A549 treated with CpdA at 1 μM for 4 hours (cell line): ENCODE measurements around the gene RPL7L1. TPM values are rescaled to one million over a fixed set of nuclear protein-coding genes. Genes with fewer than 3 reads are reported as not detected.

Source experiments
- total RNA-seq: library from RNA; stranded (reverse); fragments of 200-300 nt; extraction: Qiagen RNA extraction; gene quantifications from 5 replicates; pipeline ENCODE4 v1.2.3, GENCODE V29; 2022; ENCODE audit warnings: low read depth

RPL7L1 gene
- total RNA-seq: 67.3 to 112 TPM (median 71.4 TPM) in 5 replicates

DNA sequence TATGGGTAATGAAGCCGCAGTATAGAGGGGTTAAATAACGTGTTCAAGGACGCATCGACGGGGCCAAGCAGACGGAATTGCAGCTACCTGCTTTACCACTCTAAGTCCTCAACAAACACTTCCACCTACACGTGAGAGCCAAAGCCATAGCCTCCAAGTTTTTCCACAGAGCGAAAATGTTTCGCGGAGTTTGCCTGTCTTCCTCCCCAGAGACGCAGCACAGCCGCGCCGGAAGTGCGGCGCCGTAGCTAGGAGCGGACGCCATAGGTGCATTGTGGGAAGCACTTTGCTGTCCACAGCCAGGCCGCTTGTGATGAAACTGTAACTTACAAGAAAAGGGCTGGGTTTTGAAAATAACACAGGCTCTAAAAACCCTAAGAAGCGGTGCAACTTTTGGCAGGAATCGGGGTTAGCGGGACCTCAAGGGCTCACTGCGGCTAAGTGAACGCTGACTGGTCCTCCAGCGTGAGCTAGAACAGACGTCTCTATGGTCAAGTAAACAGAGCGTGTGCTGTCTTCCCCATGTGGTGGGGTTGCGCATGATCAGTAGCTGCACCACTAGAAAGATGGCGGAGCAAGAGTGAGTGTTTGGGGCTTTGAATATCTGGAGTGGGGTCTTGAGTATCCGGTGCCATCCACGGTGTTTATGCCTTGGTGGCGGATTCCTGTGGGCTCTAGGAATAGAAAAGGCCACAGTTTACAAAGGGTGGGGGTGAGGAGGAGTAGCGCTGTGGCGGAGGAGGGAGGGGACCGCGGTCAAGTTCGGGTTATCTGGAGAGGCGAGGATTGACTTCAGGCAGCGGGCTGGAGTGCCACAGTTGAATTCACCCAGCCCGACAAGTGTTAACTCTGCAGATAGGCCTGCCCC lies at the start of gene RPL7L1:
Gene RPL7L1, plus strand, starts transcription at position 245 of the 868 bp plus-strand sequence. Its CDS starts 295 bp downstream, at position 540.

DNA sequence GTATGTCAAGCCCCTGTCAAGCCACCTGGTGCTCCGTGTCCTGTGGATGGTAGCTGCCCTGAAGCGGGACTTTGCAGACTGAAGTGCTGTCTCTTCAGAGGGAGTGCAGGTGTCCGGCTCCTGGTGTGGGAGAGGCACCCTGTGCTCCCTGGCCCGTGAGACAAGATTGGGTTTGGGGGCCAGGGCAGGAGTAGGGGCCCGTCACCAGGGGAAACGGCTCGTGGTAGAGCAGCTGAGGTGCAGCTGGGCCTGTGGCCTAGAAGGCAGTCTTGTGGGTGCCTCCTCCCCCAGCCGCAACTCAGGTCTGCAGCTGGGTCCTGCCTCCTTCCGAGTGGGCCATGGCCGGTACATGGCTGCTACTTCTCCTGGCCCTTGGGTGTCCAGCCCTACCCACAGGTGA lies 36.3 kb downstream of the RPL7L1 start, which contains the start of gene PTCRA:
Gene PTCRA, plus strand, starts transcription at position 322 of the 400 bp plus-strand sequence. Its CDS starts 17 bp downstream, at position 339.

DNA sequence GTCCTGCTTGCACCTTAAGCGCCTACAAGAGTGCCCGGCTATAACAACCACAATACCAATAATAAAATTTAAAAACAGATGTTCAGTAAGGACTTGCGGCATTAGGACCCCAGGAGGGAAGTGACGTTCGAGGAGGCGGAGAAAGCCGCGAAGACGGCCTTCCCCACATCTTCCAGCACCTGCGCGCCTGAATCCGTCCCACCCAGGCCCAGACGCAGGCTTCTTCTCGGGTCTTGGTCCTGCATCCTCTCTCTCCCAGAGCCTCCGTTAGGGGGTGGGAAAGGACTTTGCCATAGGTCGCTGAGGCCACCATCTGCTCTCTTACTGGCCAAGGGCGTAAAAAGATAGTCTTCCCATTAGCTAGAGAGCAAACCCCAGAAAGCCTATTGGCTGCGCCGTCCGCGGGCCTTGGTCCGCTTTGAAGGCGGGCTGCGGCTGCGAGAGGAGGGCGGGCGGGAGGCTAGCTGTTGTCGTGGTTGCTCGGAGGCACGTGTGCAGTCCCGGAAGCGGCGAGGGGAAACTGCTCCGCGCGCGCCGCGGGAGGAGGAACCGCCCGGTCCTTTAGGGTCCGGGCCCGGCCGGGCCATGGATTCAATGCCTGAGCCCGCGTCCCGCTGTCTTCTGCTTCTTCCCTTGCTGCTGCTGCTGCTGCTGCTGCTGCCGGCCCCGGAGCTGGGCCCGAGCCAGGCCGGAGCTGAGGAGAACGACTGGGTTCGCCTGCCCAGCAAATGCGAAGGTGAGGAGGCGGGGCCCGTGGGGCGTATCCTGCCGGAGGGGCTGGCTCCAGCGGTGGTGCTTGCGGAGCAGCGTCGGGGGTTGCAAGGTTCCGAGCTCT lies 49.8 kb downstream of the RPL7L1 start, which contains the start of gene CNPY3:
Gene CNPY3, plus strand, starts transcription at position 495 of the 835 bp plus-strand sequence. Its CDS starts 91 bp downstream, at position 586.

Other genes with a start within 250 kb of the RPL7L1 start
- not detected in 5 replicates for gene PRPH2, start 157.0 kb upstream of the RPL7L1 start, total RNA-seq
- 15.7 to 16.7 TPM (median 16.5 TPM) in 5 replicates for gene TBCC, start 133.5 kb upstream of the RPL7L1 start, total RNA-seq
- gene BICRAL, start 97.6 kb upstream of the RPL7L1 start, total RNA-seq: 3.0 to 3.6 TPM (median 3.5 TPM) in 5 replicates
- not detected in 5 replicates for gene PTCRA, start 36.4 kb downstream of the RPL7L1 start, total RNA-seq
- 34.5 to 48.5 TPM (median 46.9 TPM) in 5 replicates for gene CNPY3, start 49.9 kb downstream of the RPL7L1 start, total RNA-seq
- gene GNMT, start 81.1 kb downstream of the RPL7L1 start, total RNA-seq: 0.09 to 0.20 TPM in 2 of 5 replicates, not detected in the others
- 4.9 to 10.1 TPM (median 9.7 TPM) in 5 replicates for gene PEX6, start 99.6 kb downstream of the RPL7L1 start, total RNA-seq
- gene PPP2R5D, start 105.0 kb downstream of the RPL7L1 start, total RNA-seq: 26.7 to 30.0 TPM (median 28.5 TPM) in 5 replicates
- 90.7 to 104 TPM (median 95.9 TPM) in 5 replicates for gene MEA1, start 134.3 kb downstream of the RPL7L1 start, total RNA-seq
- gene KLHDC3, start 134.6 kb downstream of the RPL7L1 start, total RNA-seq: 25.6 to 34.3 TPM (median 29.9 TPM) in 5 replicates
- 65.0 to 76.1 TPM (median 71.7 TPM) in 5 replicates for gene RRP36, start 142.0 kb downstream of the RPL7L1 start, total RNA-seq
- 6.1 to 8.5 TPM (median 7.2 TPM) in 5 replicates for gene CUL7, start 174.2 kb downstream of the RPL7L1 start, total RNA-seq
- 53.6 to 63.0 TPM (median 58.7 TPM) in 5 replicates for gene MRPL2, start 179.8 kb downstream of the RPL7L1 start, total RNA-seq
- 6.1 to 8.2 TPM (median 7.0 TPM) in 5 replicates for gene KLC4, start 180.0 kb downstream of the RPL7L1 start, total RNA-seq
- gene PTK7, start 196.7 kb downstream of the RPL7L1 start, total RNA-seq: 4.7 to 5.3 TPM (median 5.0 TPM) in 5 replicates